HepG2 (cell line): ENCODE results near the gene MRPS5. TPM values are rescaled to one million over a fixed set of nuclear protein-coding genes. Genes with fewer than 3 reads are reported as not detected.

Experiments used
- GATAD1 ChIP-seq: IDR thresholded peaks from 2 replicates; pipeline ENCODE4 v1.6.1; 2016; ENCODE audit warnings: missing genetic modification reagents, missing compliant biosample characterization
- IRX3 ChIP-seq: sonication (generic); formaldehyde crosslinking; IDR thresholded peaks from 2 replicates; pipeline ENCODE4 v1.8.1; 2023; ENCODE audit warnings: mild to moderate bottlenecking, low read depth, missing genetic modification reagents, borderline replicate concordance
- MAZ ChIP-seq, 2 experiments: sonication (generic) in 1 of 2; formaldehyde crosslinking in 1 of 2; IDR thresholded peaks; 2 replicates each; pipeline versions ENCODE4 v1.5.0 to v1.6.1; 2012 to 2020; ENCODE audit warnings: low read depth in 2 of 2, mild to moderate bottlenecking in 2 of 2, borderline replicate concordance in 1 of 2, improper control_type of control experiment in 1 of 2, low read length in 1 of 2, missing genetic modification reagents in 1 of 2, moderate library complexity in 1 of 2
- MBD4 ChIP-seq: IDR thresholded peaks from 2 replicates; pipeline ENCODE4 v1.6.1; 2012; ENCODE audit warnings: low read length, inconsistent platforms, borderline replicate concordance
- MED1 ChIP-seq: sonication (generic); formaldehyde crosslinking; IDR thresholded peaks from 2 replicates; pipeline ENCODE4 v1.4.0; 2020; ENCODE audit warnings: missing genetic modification reagents
- NFKB2 ChIP-seq: sonication (generic); formaldehyde crosslinking; IDR thresholded peaks from 2 replicates; pipeline ENCODE4 v1.4.0; 2020; ENCODE audit warnings: missing genetic modification reagents, borderline replicate concordance
- RBFOX2 ChIP-seq: fragments of 200-400 bp; formaldehyde crosslinking; IDR thresholded peaks from 2 replicates; pipeline ENCODE4 v1.6.1; 2017; ENCODE audit warnings: low read depth, mild to moderate bottlenecking, low read length
- SIX1 ChIP-seq: sonication (generic); formaldehyde crosslinking; IDR thresholded peaks from 2 replicates; pipeline ENCODE4 v1.4.0; 2020; ENCODE audit warnings: missing genetic modification reagents, borderline replicate concordance
- STAT5B ChIP-seq: sonication (generic); formaldehyde crosslinking; IDR thresholded peaks from 2 replicates; pipeline ENCODE4 v1.4.0; 2020; ENCODE audit warnings: missing genetic modification reagents
- TARDBP ChIP-seq: sonication (generic); formaldehyde crosslinking; IDR thresholded peaks from 2 replicates; pipeline ENCODE4 v1.8.0; 2022; ENCODE audit warnings: mild to moderate bottlenecking, missing genetic modification reagents
- TP53 ChIP-seq: sonication (generic); formaldehyde crosslinking; conservative IDR thresholded peaks from 2 replicates; pipeline ENCODE4 v1.4.0; 2020; ENCODE audit warnings: missing genetic modification reagents
- ZKSCAN1 ChIP-seq: fragments of 150-350 bp; IDR thresholded peaks from 2 replicates; pipeline ENCODE4 v1.6.1; 2014; ENCODE audit warnings: low read length
- ZKSCAN5 ChIP-seq: sonication (generic); formaldehyde crosslinking; IDR thresholded peaks from 2 replicates; pipeline ENCODE4 v1.5.1; 2020; ENCODE audit warnings: mild to moderate bottlenecking, missing genetic modification reagents
- ZNF484 ChIP-seq: sonication (generic); formaldehyde crosslinking; IDR thresholded peaks from 2 replicates; pipeline ENCODE4 v1.5.1; 2020; ENCODE audit warnings: mild to moderate bottlenecking, low read depth, missing genetic modification reagents, borderline replicate concordance
- ZNF607 ChIP-seq: sonication (generic); formaldehyde crosslinking; IDR thresholded peaks from 2 replicates; pipeline ENCODE4 v1.5.1; 2020; ENCODE audit warnings: missing genetic modification reagents, mild to moderate bottlenecking, borderline replicate concordance
- ZNF616 ChIP-seq: sonication (generic); formaldehyde crosslinking; IDR thresholded peaks from 2 replicates; pipeline ENCODE4 v1.5.0; 2020; ENCODE audit warnings: low read depth, mild to moderate bottlenecking, missing genetic modification reagents
- polyA plus RNA-seq, 8 experiments: library from polyadenylated mRNA; depleted of rRNA in 3 of 8; stranded (reverse) in 7 of 8; unstranded in 1 of 8; fragments of >200 nt; fragmentation: Illumina TruSeq in 4 of 8; extraction: Trizol in 4 of 8; gene quantifications; 2 replicates each; pipeline versions ENCODE4 v1.2.1 to v1.2.3, GENCODE V29; 2011 to 2016; ENCODE audit warnings: low read depth in 4 of 8, missing spikeins in 1 of 8, mixed read lengths in 1 of 8; ENCODE audit not compliant: insufficient read depth in 1 of 8
- total RNA-seq, 5 experiments: library from RNA; depleted of rRNA; stranded (reverse); fragments of >200 nt; fragmentation: Illumina TruSeq; extraction: Trizol; gene quantifications; 2 replicates each; pipeline ENCODE4 v1.2.3, GENCODE V29; 2016; ENCODE audit warnings: low read depth in 1 of 5
- TF ChIP-seq, protein P1 (sequence below): sonication (generic); formaldehyde crosslinking; IDR thresholded peaks from 2 replicates; pipeline ENCODE4 v1.8.0; 2022; ENCODE audit warnings: missing genetic modification reagents, mild to moderate bottlenecking, borderline replicate concordance
- TF ChIP-seq, protein P2 (sequence below): sonication (generic); formaldehyde crosslinking; conservative IDR thresholded peaks from 2 replicates; pipeline ENCODE4 v1.4.0; 2020; ENCODE audit warnings: mild to moderate bottlenecking, missing genetic modification reagents, moderate library complexity
- TF ChIP-seq, protein P3 (sequence below): IDR thresholded peaks from 2 replicates; pipeline ENCODE4 v1.6.1; 2012; ENCODE audit warnings: low read length, improper control_type of control experiment

The MRPS5 gene
- total and polyA plus RNA-seq, 2 of the 13 experiments (the other 11 are each of a cell fraction or from before 2014, with no cell fraction given): 98.8 to 134 TPM

DNA sequence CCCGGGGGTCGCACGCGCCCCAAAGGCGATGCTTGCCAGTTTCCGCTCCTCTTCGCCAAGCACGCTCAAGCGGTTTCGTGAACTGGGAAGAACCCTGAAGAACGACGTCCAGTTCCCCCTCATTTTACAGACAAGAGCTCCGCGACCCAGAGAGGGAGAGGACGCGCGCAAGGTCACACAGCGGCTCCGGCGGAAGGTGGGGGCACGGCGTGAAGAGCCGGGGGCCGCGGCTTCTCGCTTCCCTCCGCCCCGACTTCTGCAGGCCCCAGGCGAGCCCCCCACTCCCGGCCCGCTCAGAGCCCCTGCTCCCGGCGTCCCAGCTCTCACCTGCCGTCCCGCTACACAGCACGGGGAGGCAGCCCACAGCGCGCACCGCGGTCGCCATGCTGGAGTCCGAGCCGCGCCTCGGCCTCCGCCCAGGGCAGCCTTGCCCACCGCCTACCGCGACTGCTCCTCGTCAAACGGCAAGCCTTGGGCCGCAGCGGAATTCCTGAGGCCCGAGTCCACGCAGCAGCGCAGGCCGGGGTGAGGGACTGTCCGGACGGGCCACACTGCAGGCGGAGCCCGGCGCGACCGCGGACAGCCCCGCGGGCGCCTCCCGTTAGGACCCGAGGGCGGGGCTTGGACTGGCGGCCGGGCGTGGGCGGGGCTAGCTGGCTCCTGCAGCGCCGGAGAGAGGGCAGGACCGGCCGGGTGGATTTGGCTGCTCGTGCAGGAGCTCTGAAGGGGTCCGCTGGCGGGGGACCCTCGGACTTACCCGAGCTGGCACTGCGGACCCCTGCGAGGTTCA lies at the start of gene MRPS5 (continued):
- TF ChIP-seq, protein P1, sequence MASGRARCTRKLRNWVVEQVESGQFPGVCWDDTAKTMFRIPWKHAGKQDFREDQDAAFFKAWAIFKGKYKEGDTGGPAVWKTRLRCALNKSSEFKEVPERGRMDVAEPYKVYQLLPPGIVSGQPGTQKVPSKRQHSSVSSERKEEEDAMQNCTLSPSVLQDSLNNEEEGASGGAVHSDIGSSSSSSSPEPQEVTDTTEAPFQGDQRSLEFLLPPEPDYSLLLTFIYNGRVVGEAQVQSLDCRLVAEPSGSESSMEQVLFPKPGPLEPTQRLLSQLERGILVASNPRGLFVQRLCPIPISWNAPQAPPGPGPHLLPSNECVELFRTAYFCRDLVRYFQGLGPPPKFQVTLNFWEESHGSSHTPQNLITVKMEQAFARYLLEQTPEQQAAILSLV (CRISPR knock-in tag): peak; percentile 88
- TF ChIP-seq NFKB2 (CRISPR knock-in tag): peak; percentile 86; the same call in 1 of the 2 replicates
- TF ChIP-seq IRX3 (CRISPR knock-in tag): peak; percentile 95
- TF ChIP-seq, protein P2, sequence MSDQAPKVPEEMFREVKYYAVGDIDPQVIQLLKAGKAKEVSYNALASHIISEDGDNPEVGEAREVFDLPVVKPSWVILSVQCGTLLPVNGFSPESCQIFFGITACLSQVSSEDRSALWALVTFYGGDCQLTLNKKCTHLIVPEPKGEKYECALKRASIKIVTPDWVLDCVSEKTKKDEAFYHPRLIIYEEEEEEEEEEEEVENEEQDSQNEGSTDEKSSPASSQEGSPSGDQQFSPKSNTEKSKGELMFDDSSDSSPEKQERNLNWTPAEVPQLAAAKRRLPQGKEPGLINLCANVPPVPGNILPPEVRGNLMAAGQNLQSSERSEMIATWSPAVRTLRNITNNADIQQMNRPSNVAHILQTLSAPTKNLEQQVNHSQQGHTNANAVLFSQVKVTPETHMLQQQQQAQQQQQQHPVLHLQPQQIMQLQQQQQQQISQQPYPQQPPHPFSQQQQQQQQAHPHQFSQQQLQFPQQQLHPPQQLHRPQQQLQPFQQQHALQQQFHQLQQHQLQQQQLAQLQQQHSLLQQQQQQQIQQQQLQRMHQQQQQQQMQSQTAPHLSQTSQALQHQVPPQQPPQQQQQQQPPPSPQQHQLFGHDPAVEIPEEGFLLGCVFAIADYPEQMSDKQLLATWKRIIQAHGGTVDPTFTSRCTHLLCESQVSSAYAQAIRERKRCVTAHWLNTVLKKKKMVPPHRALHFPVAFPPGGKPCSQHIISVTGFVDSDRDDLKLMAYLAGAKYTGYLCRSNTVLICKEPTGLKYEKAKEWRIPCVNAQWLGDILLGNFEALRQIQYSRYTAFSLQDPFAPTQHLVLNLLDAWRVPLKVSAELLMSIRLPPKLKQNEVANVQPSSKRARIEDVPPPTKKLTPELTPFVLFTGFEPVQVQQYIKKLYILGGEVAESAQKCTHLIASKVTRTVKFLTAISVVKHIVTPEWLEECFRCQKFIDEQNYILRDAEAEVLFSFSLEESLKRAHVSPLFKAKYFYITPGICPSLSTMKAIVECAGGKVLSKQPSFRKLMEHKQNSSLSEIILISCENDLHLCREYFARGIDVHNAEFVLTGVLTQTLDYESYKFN: peak; percentile 60
- TF ChIP-seq TP53 (CRISPR knock-in tag): peak; percentile 91
- peak; percentile 39; the same call in 1 of the 2 replicates for TF ChIP-seq ZNF607 (CRISPR knock-in tag)
- TF ChIP-seq SIX1 (CRISPR knock-in tag): no peak
- TF ChIP-seq ZNF484 (CRISPR knock-in tag): 0 out of 2 replicates have a peak, but pooled peaks have one; percentile 18
- TF ChIP-seq MED1 (CRISPR knock-in tag): peak; percentile 54
- peak; percentile 97 for TF ChIP-seq TARDBP (CRISPR knock-in tag)
- no peak; the same call in 1 of the 2 replicates for TF ChIP-seq STAT5B
- TF ChIP-seq RBFOX2: peak; percentile 99
- no peak for TF ChIP-seq MBD4
- TF ChIP-seq GATAD1: peak; percentile 87
- no peak for TF ChIP-seq ZKSCAN5 (CRISPR knock-in tag)
- peak; percentile 93 for TF ChIP-seq ZNF616 (CRISPR knock-in tag)
- TF ChIP-seq, protein P3, sequence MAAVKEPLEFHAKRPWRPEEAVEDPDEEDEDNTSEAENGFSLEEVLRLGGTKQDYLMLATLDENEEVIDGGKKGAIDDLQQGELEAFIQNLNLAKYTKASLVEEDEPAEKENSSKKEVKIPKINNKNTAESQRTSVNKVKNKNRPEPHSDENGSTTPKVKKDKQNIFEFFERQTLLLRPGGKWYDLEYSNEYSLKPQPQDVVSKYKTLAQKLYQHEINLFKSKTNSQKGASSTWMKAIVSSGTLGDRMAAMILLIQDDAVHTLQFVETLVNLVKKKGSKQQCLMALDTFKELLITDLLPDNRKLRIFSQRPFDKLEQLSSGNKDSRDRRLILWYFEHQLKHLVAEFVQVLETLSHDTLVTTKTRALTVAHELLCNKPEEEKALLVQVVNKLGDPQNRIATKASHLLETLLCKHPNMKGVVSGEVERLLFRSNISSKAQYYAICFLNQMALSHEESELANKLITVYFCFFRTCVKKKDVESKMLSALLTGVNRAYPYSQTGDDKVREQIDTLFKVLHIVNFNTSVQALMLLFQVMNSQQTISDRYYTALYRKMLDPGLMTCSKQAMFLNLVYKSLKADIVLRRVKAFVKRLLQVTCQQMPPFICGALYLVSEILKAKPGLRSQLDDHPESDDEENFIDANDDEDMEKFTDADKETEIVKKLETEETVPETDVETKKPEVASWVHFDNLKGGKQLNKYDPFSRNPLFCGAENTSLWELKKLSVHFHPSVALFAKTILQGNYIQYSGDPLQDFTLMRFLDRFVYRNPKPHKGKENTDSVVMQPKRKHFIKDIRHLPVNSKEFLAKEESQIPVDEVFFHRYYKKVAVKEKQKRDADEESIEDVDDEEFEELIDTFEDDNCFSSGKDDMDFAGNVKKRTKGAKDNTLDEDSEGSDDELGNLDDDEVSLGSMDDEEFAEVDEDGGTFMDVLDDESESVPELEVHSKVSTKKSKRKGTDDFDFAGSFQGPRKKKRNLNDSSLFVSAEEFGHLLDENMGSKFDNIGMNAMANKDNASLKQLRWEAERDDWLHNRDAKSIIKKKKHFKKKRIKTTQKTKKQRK: no peak
- TF ChIP-seq ZKSCAN1: no peak; the same call in 1 of the 2 replicates
- peak; percentile 68 for TF ChIP-seq MAZ (IDR thresholded peaks at IDR 0.05; ENCODE audit: borderline replicate concordance, low read depth, low read length)
- peak; percentile 84 for TF ChIP-seq MAZ (CRISPR knock-in tag; IDR thresholded peaks at IDR 0.05; ENCODE audit: low read depth)
